GM06990 (cell line): ENCODE measurements around the gene CYP1A2.

Experiments used
- DNase-seq: peaks from one replicate; pipeline ENCODE4 v3.0.0-alpha.2; 2011; ENCODE audit not compliant: insufficient read length; ENCODE audit errors: extremely low read depth
- H3K27me3 ChIP-seq: replicated peaks from 2 replicates; pipeline ENCODE4 v1.6.0; 2011; ENCODE audit warnings: low read length; ENCODE audit not compliant: control insufficient read depth, insufficient read depth
- H3K36me3 ChIP-seq: 2 replicates; pipeline ENCODE4 v1.5.1; 2011; ENCODE audit warnings: low read length; ENCODE audit not compliant: control insufficient read depth, insufficient read depth
- H3K4me3 ChIP-seq: replicated peaks from 2 replicates; pipeline ENCODE4 v1.5.1; 2011; ENCODE audit warnings: low read depth, mild to moderate bottlenecking, control low read depth, low read length
- CTCF ChIP-seq: IDR thresholded peaks from 2 replicates; pipeline ENCODE4 v1.5.1; 2011; ENCODE audit warnings: low read length, control low read depth, mild to moderate bottlenecking, inconsistent platforms; ENCODE audit not compliant: insufficient read depth, poor library complexity, severe bottlenecking

The CYP1A2 gene

GRCh38 chr15:74746389-74746788 is 2.3 kb upstream of the CYP1A2 start:
- DNase-seq = no peak
- no peaks in the 10 kb centered on the region for H3K36me3 ChIP-seq
- no peak overlapping the region for H3K4me3 ChIP-seq
- H3K27me3 ChIP-seq = no peaks in the 10 kb centered on the region
- no peak for TF ChIP-seq CTCF

DNA sequence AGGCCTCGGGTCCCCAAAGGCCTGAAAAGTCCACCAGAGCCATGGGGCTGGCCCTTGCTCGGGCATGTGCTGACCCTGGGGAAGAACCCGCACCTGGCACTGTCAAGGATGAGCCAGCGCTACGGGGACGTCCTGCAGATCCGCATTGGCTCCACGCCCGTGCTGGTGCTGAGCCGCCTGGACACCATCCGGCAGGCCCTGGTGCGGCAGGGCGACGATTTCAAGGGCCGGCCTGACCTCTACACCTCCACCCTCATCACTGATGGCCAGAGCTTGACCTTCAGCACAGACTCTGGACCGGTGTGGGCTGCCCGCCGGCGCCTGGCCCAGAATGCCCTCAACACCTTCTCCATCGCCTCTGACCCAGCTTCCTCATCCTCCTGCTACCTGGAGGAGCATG is 1.2 kb downstream of the CYP1A2 start:
- no peak for TF ChIP-seq CTCF
- Histone ChIP-seq H3K27me3 (no peaks in the 10 kb centered on the region), H3K4me3 (no peak overlapping the region), H3K36me3 (no peaks in the 10 kb centered on the region)
- DNase-seq = no peak

DNA sequence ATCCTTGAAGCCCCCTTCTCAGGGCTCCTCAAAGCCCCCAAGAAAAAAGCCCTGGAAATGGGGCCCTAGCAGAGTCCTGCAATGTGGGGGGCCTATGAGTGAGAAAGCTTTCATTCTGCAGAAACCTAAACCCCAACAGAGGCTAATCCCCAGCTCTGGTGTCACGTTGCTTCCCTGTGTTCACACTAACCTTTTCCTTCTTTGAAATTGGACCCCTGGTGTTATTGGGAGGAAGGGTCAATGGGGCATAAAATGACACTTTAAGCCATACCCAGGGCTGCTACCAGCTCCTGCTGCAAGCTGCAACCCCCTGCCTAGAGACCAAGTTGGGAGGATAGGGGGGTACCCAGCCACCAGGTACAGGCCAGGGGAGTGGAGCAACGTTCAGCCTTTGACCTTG is 2.1 kb downstream of the CYP1A2 start:
- H3K4me3 ChIP-seq = no peak overlapping the region
- no peaks in the 10 kb centered on the region for H3K36me3 ChIP-seq
- no peaks in the 10 kb centered on the region for H3K27me3 ChIP-seq
- DNase-seq = no peak
- no peak for TF ChIP-seq CTCF

GRCh38 chr15:74752011-74752410 is 3.4 kb downstream of the CYP1A2 start:
- Histone ChIP-seq H3K36me3 (no peaks in the 10 kb centered on the region), H3K27me3 (no peaks in the 10 kb centered on the region), H3K4me3 (no peak overlapping the region)
- no peak for TF ChIP-seq CTCF
- no peak for DNase-seq

GRCh38 chr15:74752531-74752930 is 3.9 kb downstream of the CYP1A2 start:
- Histone ChIP-seq H3K36me3 (no peaks in the 10 kb centered on the region), H3K4me3 (no peak overlapping the region), H3K27me3 (no peaks in the 10 kb centered on the region)
- no peak for DNase-seq
- no peak for TF ChIP-seq CTCF

- Histone ChIP-seq H3K27me3 (no peaks in the 10 kb centered on the region), H3K36me3 (no peaks in the 10 kb centered on the region), H3K4me3 (no peak overlapping the region)
- DNase-seq = no peak
- TF ChIP-seq CTCF = no peak
These were observed 6.1 kb downstream of the CYP1A2 start for GRCh38 chr15:74754593-74755215.
